Measurements from ENCODE around the gene MMP25.

DNA sequence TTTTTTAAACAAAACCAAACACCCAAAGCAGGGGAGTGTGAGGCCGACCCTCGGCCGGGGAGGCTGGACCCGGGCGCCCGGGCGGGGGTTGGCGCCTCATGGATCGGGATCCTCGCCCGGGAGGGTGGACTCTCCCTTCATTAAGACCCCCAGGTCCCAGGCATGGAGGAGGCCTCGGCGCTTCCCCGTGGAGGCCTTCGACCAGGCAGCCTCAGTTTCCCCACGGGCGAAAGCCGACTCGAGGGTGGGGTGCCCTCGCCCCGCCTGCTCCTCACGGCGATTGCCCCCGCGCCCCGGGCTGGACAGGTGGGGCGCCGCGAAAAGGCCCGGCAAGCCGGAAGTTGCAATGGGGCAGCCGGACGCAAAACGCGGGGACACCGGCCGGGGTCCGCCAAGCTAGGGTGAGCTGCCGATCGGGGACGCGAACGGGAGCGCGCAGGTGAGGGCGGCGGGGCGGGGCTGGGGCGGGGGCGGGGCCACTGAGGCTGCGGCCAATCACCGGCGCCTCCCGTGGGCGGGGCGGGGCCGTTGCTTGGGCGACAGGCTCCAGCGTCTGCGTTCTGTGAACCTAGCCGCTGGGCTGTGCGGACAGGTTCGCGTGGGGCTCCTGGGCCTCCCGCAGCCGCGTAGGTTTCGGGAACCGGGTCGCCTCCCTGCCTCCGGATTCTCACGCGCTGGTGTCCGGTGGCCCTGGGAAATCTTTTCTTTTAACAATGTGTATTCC lies 60.0 kb downstream of the MMP25 start:
- TF ChIP-seq, protein P1, sequence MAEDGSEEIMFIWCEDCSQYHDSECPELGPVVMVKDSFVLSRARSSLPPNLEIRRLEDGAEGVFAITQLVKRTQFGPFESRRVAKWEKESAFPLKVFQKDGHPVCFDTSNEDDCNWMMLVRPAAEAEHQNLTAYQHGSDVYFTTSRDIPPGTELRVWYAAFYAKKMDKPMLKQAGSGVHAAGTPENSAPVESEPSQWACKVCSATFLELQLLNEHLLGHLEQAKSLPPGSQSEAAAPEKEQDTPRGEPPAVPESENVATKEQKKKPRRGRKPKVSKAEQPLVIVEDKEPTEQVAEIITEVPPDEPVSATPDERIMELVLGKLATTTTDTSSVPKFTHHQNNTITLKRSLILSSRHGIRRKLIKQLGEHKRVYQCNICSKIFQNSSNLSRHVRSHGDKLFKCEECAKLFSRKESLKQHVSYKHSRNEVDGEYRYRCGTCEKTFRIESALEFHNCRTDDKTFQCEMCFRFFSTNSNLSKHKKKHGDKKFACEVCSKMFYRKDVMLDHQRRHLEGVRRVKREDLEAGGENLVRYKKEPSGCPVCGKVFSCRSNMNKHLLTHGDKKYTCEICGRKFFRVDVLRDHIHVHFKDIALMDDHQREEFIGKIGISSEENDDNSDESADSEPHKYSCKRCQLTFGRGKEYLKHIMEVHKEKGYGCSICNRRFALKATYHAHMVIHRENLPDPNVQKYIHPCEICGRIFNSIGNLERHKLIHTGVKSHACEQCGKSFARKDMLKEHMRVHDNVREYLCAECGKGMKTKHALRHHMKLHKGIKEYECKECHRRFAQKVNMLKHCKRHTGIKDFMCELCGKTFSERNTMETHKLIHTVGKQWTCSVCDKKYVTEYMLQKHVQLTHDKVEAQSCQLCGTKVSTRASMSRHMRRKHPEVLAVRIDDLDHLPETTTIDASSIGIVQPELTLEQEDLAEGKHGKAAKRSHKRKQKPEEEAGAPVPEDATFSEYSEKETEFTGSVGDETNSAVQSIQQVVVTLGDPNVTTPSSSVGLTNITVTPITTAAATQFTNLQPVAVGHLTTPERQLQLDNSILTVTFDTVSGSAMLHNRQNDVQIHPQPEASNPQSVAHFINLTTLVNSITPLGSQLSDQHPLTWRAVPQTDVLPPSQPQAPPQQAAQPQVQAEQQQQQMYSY (CRISPR knock-in tag; IDR thresholded peaks at IDR 0.05): no peak
- TF ChIP-seq TEAD1 (CRISPR knock-in tag; IDR thresholded peaks at IDR 0.05): no peak
- TF ChIP-seq CTCF (IDR thresholded peaks at IDR 0.05): no peak
- TF ChIP-seq NR1H2 (CRISPR knock-in tag; IDR thresholded peaks at IDR 0.05): no peak
- TF ChIP-seq ATF1 (CRISPR knock-in tag; IDR thresholded peaks at IDR 0.05): no peak
- TF ChIP-seq MYBL2 (CRISPR knock-in tag; IDR thresholded peaks at IDR 0.05): no peak
- TF ChIP-seq, protein P2, sequence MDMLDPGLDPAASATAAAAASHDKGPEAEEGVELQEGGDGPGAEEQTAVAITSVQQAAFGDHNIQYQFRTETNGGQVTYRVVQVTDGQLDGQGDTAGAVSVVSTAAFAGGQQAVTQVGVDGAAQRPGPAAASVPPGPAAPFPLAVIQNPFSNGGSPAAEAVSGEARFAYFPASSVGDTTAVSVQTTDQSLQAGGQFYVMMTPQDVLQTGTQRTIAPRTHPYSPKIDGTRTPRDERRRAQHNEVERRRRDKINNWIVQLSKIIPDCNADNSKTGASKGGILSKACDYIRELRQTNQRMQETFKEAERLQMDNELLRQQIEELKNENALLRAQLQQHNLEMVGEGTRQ (CRISPR knock-in tag; IDR thresholded peaks at IDR 0.05): no peak
- TF ChIP-seq EMX1 (CRISPR knock-in tag; IDR thresholded peaks at IDR 0.05): no peak
- TF ChIP-seq ZNF263 (CRISPR knock-in tag; IDR thresholded peaks at IDR 0.05; ENCODE audit: low read depth): no peak
- TF ChIP-seq ATF3 (CRISPR knock-in tag; conservative IDR thresholded peaks at IDR 0.05): no peak
- TF ChIP-seq, protein P3, sequence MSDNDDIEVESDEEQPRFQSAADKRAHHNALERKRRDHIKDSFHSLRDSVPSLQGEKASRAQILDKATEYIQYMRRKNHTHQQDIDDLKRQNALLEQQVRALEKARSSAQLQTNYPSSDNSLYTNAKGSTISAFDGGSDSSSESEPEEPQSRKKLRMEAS (CRISPR knock-in tag; IDR thresholded peaks at IDR 0.05): peak; percentile 71; the same call in 1 of the 2 replicates
- peak; percentile 91 for TF ChIP-seq GABPB1 (CRISPR knock-in tag; IDR thresholded peaks at IDR 0.05)
- TF ChIP-seq RORB (CRISPR knock-in tag; IDR thresholded peaks at IDR 0.05): no peak

Measured in WTC11 (cell line).